Measurements from ENCODE around the gene ARMH2.

DNA sequence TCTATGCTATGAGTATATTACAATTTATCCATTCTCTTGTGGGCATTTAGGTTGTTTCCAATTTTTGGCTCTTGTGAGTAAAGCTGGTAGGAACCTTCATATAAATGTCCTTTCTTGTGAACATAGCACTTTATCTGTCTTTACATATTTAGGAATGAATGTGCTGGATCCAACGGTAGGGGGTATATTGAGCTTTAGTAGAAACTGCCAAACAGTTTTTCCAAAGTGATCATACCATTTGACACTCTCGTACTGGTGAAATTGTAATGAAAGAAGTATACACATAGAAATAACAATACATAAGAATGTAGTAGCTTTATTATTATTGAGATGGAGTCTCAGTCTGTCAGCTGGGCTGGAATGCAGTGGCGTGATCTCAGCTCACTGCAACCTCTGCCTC, 30.9 kb upstream of the ARMH2 start:
- TF ChIP-seq, protein P1, sequence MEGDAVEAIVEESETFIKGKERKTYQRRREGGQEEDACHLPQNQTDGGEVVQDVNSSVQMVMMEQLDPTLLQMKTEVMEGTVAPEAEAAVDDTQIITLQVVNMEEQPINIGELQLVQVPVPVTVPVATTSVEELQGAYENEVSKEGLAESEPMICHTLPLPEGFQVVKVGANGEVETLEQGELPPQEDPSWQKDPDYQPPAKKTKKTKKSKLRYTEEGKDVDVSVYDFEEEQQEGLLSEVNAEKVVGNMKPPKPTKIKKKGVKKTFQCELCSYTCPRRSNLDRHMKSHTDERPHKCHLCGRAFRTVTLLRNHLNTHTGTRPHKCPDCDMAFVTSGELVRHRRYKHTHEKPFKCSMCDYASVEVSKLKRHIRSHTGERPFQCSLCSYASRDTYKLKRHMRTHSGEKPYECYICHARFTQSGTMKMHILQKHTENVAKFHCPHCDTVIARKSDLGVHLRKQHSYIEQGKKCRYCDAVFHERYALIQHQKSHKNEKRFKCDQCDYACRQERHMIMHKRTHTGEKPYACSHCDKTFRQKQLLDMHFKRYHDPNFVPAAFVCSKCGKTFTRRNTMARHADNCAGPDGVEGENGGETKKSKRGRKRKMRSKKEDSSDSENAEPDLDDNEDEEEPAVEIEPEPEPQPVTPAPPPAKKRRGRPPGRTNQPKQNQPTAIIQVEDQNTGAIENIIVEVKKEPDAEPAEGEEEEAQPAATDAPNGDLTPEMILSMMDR (IDR thresholded peaks at IDR 0.05), result no peak
- TF ChIP-seq POLR2AphosphoS5 (IDR thresholded peaks at IDR 0.05), result no peak
- TF ChIP-seq POLR2A (IDR thresholded peaks at IDR 0.05), result no peak
- TF ChIP-seq EP300 (IDR thresholded peaks at IDR 0.05), result no peak

All from stomach (tissue), 4 donors.